CD14-positive monocyte (primary cell): Measurements from ENCODE around the gene PGA5. TPM values are rescaled to one million over a fixed set of nuclear protein-coding genes. Genes with fewer than 3 reads are reported as not detected.

Experiments used
- DNase-seq, 3 donors: peaks; one replicate each; pipeline ENCODE4 v3.0.0-alpha.2; 2011 to 2022
- H2AFZ ChIP-seq: 2 replicates; pipeline ENCODE4 v1.6.0; 2012; ENCODE audit warnings: mild to moderate bottlenecking, low read depth, low read length, inconsistent platforms; ENCODE audit not compliant: insufficient read depth, poor library complexity, severe bottlenecking
- H3K27ac ChIP-seq, 2 donors: 1 replicate in 1 of 2; 2 replicates in 1 of 2; pipeline ENCODE4 v1.5.1; 2012 to 2013; ENCODE audit warnings: low read length in 2 of 2, control low read depth in 1 of 2, inconsistent platforms in 1 of 2, low read depth in 1 of 2, mild to moderate bottlenecking in 1 of 2
- H3K27me3 ChIP-seq, 2 donors: one replicate each; pipeline versions ENCODE4 v1.6.0 to v1.6.1; 2011 to 2013; ENCODE audit warnings: low read length in 2 of 2; ENCODE audit not compliant: control insufficient read depth in 2 of 2, insufficient read depth in 2 of 2
- H3K36me3 ChIP-seq, 2 donors: replicated peaks in 1 of 2; 1 replicate in 1 of 2; 2 replicates in 1 of 2; pipeline versions ENCODE4 v1.5.1 to v1.6.1; 2012 to 2013; ENCODE audit warnings: low read length in 2 of 2, control low read depth in 1 of 2, inconsistent platforms in 1 of 2, mild to moderate bottlenecking in 1 of 2; ENCODE audit not compliant: insufficient read depth in 2 of 2, control insufficient read depth in 1 of 2
- H3K4me1 ChIP-seq, 2 donors: 1 replicate in 1 of 2; 2 replicates in 1 of 2; pipeline versions ENCODE4 v1.5.1 to v1.6.1; 2012 to 2013; ENCODE audit warnings: low read length in 2 of 2, control low read depth in 1 of 2, inconsistent platforms in 1 of 2, mild to moderate bottlenecking in 1 of 2, moderate library complexity in 1 of 2; ENCODE audit not compliant: insufficient read depth in 2 of 2, control insufficient read depth in 1 of 2
- H3K4me2 ChIP-seq: replicated peaks from 2 replicates; pipeline ENCODE3; 2012; ENCODE audit warnings: low read length, moderate library complexity, mild to moderate bottlenecking; ENCODE audit not compliant: poor library complexity, severe bottlenecking; ENCODE audit errors: extremely low read depth
- H3K4me3 ChIP-seq, 3 experiments: fragments of 200-600 bp in 1 of 3; sonication (generic) in 1 of 3; replicated peaks in 1 of 3; 1 replicate in 2 of 3; 2 replicates in 1 of 3; pipeline ENCODE4 v1.5.1; 2011 to 2013; ENCODE audit warnings: low read length in 3 of 3, mild to moderate bottlenecking in 3 of 3, control low read depth in 2 of 3, low read depth in 2 of 3, inconsistent platforms in 1 of 3, moderate library complexity in 1 of 3
- H3K79me2 ChIP-seq: 2 replicates; pipeline ENCODE4 v1.6.0; 2012; ENCODE audit warnings: mild to moderate bottlenecking, control low read depth, inconsistent platforms, low read length, moderate library complexity; ENCODE audit not compliant: insufficient read depth
- H3K9ac ChIP-seq: 2 replicates; pipeline ENCODE4 v1.6.0; 2017; ENCODE audit warnings: low read length, mild to moderate bottlenecking; ENCODE audit not compliant: insufficient read depth, poor library complexity, severe bottlenecking
- H3K9me3 ChIP-seq, 2 donors: replicated peaks in 1 of 2; 1 replicate in 1 of 2; 2 replicates in 1 of 2; pipeline versions ENCODE4 v1.5.1 to v1.6.1; 2012 to 2013; ENCODE audit warnings: low read length in 2 of 2, control low read depth in 1 of 2; ENCODE audit not compliant: control insufficient read depth in 1 of 2, insufficient read depth in 1 of 2
- H4K20me1 ChIP-seq: 2 replicates; pipeline ENCODE4 v1.6.0; 2012; ENCODE audit warnings: mild to moderate bottlenecking, low read length, control low read depth, moderate library complexity; ENCODE audit not compliant: insufficient read depth
- H3K27ac Mint-ChIP-seq, 7 donors: one replicate each; pipeline ENCODE4 v1.8.0; 2020; ENCODE audit warnings: mild to moderate bottlenecking in 7 of 7, mixed read lengths in 7 of 7, moderate library complexity in 6 of 7, inconsistent platforms in 2 of 7
- H3K27me3 Mint-ChIP-seq, 3 donors: one replicate each; pipeline ENCODE4 v1.8.0; 2021 to 2022; ENCODE audit warnings: low read depth in 3 of 3, mild to moderate bottlenecking in 3 of 3, mixed read lengths in 3 of 3, moderate library complexity in 3 of 3, inconsistent platforms in 1 of 3
- H3K36me3 Mint-ChIP-seq, 2 donors: one replicate each; pipeline ENCODE4 v1.8.0; 2020; ENCODE audit warnings: mixed read lengths in 2 of 2, inconsistent platforms in 1 of 2, mild to moderate bottlenecking in 1 of 2
- H3K4me1 Mint-ChIP-seq: one replicate; pipeline ENCODE4 v1.8.0; 2020; ENCODE audit warnings: mild to moderate bottlenecking, mixed read lengths
- H3K4me3 Mint-ChIP-seq, 2 donors: one replicate each; pipeline ENCODE4 v1.8.0; 2020; ENCODE audit warnings: mild to moderate bottlenecking in 2 of 2, mixed read lengths in 2 of 2, moderate library complexity in 1 of 2
- H3K9me3 Mint-ChIP-seq, 7 donors: one replicate each; pipeline ENCODE4 v1.8.0; 2020 to 2022; ENCODE audit warnings: mixed read lengths in 7 of 7, mild to moderate bottlenecking in 6 of 7, moderate library complexity in 6 of 7, inconsistent platforms in 2 of 7
- WGBS: methylation state at CpG from one replicate; pipeline ENCODE4 v1.1.5; 2013; ENCODE audit warnings: missing lambda C conversion rate; ENCODE audit not compliant: insufficient coverage; 5-methylcytosine and 5-hydroxymethylcytosine counted together
- intact Hi-C, 2 donors: fragments of 100-400 bp; cut with micrococcal nuclease; formaldehyde crosslinking; loops; one replicate each; pipeline versions ENCODE4 v1.15.0 to v1.15.1; 2023
- polyA plus RNA-seq, 3 donors: library from polyadenylated mRNA; depleted of rRNA in 1 of 3; unstranded in 2 of 3; stranded (reverse) in 1 of 3; fragments of 300-500 nt in 2 of 3; fragments of >200 nt in 1 of 3; fragmentation: Illumina TruSeq in 2 of 3; gene quantifications; 1 replicate in 2 of 3; 2 replicates in 1 of 3; pipeline ENCODE4 v1.2.3, GENCODE V29; 2012 to 2021
- TF ChIP-seq, protein P1 (sequence below): fragments of 200-600 bp; IDR thresholded peaks from one replicate; pipeline ENCODE4 v1.8.0; 2022; ENCODE audit warnings: antibody characterized with exemption, mild to moderate bottlenecking

The PGA5 gene
- polyA plus RNA-seq, 3 donors = 1.0 to 3.6 (median 2.0) TPM

DNA sequence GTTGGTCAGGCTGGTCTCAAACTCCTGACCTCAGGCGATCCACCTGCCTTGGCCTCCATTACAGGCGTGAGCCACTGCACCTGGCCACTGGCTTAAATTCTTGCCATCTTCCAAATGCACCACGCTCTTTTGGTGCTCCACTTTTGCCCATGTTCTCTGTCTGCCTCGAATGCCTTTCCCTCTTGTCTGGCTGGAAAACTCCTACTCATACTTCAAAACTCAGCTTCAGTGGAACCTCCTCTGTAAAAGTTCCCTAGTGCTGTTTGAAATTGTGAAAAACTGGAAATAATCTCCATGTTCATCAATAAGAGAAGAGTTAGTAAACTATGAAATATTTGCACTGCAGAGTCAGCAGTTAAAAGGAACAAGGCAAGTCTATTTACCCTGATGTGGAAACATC lies 42.6 kb downstream of the PGA5 start:
- Histone ChIP-seq H3K27me3 (no peaks in the 10 kb centered on the region), H3K9ac (no peak overlapping the region), H3K4me2 (no peak overlapping the region), H3K9me3 (no peaks in the 10 kb centered on the region), H2AFZ (no peak overlapping the region), H4K20me1 (no peaks in the 10 kb centered on the region), H3K36me3 (no peaks in the 10 kb centered on the region), H3K4me3 (no peak overlapping the region), H3K79me2 (no peaks in the 10 kb centered on the region), H3K4me1 (no peaks in the 10 kb centered on the region), H3K27ac (no peak overlapping the region)
- no peak overlapping the region for H3K27ac Mint-ChIP-seq
- H3K36me3 Mint-ChIP-seq = no peaks in the 10 kb centered on the region
- H3K9me3 Mint-ChIP-seq = peaks cover 0 to 6% (median 1%) of the 10 kb centered on the region in 7 donors
- no peak overlapping the region for H3K4me3 Mint-ChIP-seq
- peaks cover 5% of the 10 kb centered on the region for H3K4me1 Mint-ChIP-seq
- DNase-seq = no peak
- H3K27me3 Mint-ChIP-seq = peaks cover 2 to 6% (median 5%) of the 10 kb centered on the region in 3 donors
- 100% methylated on average over 2 of the region's 4 CpGs for WGBS
- intact Hi-C loops = no loop called here
- TF ChIP-seq, protein P1, sequence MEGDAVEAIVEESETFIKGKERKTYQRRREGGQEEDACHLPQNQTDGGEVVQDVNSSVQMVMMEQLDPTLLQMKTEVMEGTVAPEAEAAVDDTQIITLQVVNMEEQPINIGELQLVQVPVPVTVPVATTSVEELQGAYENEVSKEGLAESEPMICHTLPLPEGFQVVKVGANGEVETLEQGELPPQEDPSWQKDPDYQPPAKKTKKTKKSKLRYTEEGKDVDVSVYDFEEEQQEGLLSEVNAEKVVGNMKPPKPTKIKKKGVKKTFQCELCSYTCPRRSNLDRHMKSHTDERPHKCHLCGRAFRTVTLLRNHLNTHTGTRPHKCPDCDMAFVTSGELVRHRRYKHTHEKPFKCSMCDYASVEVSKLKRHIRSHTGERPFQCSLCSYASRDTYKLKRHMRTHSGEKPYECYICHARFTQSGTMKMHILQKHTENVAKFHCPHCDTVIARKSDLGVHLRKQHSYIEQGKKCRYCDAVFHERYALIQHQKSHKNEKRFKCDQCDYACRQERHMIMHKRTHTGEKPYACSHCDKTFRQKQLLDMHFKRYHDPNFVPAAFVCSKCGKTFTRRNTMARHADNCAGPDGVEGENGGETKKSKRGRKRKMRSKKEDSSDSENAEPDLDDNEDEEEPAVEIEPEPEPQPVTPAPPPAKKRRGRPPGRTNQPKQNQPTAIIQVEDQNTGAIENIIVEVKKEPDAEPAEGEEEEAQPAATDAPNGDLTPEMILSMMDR = no peak

GRCh38 chr11:61287338-61287977 lies 46.5 kb downstream of the PGA5 start:
- Histone ChIP-seq H4K20me1 (no peaks in the 10 kb centered on the region), H3K36me3 (no peaks in the 10 kb centered on the region), H2AFZ (no peak overlapping the region), H3K27me3 (peaks cover 2 to 9% of the 10 kb centered on the region in 2 donors), H3K4me2 (no peak overlapping the region), H3K4me1 (no peaks in the 10 kb centered on the region), H3K4me3 (no peak overlapping the region), H3K79me2 (no peaks in the 10 kb centered on the region), H3K27ac (no peak overlapping the region), H3K9ac (no peak overlapping the region), H3K9me3 (no peaks in the 10 kb centered on the region)
- TF ChIP-seq, protein P1 = no peak
- DNase-seq = no peak
- Mint-ChIP-seq H3K4me3 (no peak overlapping the region), H3K36me3 (no peaks in the 10 kb centered on the region), H3K27ac (peak overlapping the region in 2 of 7 donors; percentile 32 to 47), H3K4me1 (peaks cover 3% of the 10 kb centered on the region), H3K9me3 (peaks cover 0 to 7% (median 0%) of the 10 kb centered on the region in 7 donors), H3K27me3 (peaks cover 10 to 13% (median 12%) of the 10 kb centered on the region in 3 donors)
- intact Hi-C loops = no loop called here
- WGBS = 94% methylated on average over 9 of the region's 14 CpGs
